PFSK-1 (cell line): ENCODE results near the gene ALS2.

ENCODE experiments used
- FOXP2 ChIP-seq: optimal IDR thresholded peaks from 2 replicates; pipeline ENCODE3; 2011; ENCODE audit warnings: borderline replicate concordance, control low read depth, inconsistent platforms; ENCODE audit not compliant: insufficient read depth; ENCODE audit errors: extremely low read length, extremely low read depth
- POLR2AphosphoS5 ChIP-seq: IDR thresholded peaks from 2 replicates; pipeline ENCODE4 v1.6.1; 2012; ENCODE audit warnings: low read depth, mild to moderate bottlenecking, control low read depth, low read length, moderate library complexity
- SIN3A ChIP-seq: IDR thresholded peaks from 2 replicates; pipeline ENCODE4 v1.6.1; 2012; ENCODE audit warnings: mild to moderate bottlenecking, low read length, moderate library complexity, borderline replicate concordance; ENCODE audit not compliant: insufficient read depth
- TAF1 ChIP-seq: IDR thresholded peaks from 2 replicates; pipeline ENCODE4 v1.6.1; 2012; ENCODE audit warnings: low read length, control low read depth, borderline replicate concordance; ENCODE audit not compliant: insufficient read depth
- TF ChIP-seq, protein P1 (sequence below), 2 experiments: IDR thresholded peaks; 2 replicates each; pipeline versions ENCODE4 v1.6.1 to v1.8.0; 2011 to 2012; ENCODE audit warnings: low read depth in 2 of 2, low read length in 2 of 2, control low read depth in 1 of 2, inconsistent platforms in 1 of 2, mild to moderate bottlenecking in 1 of 2, moderate library complexity in 1 of 2; ENCODE audit not compliant: insufficient read depth in 1 of 2

DNA sequence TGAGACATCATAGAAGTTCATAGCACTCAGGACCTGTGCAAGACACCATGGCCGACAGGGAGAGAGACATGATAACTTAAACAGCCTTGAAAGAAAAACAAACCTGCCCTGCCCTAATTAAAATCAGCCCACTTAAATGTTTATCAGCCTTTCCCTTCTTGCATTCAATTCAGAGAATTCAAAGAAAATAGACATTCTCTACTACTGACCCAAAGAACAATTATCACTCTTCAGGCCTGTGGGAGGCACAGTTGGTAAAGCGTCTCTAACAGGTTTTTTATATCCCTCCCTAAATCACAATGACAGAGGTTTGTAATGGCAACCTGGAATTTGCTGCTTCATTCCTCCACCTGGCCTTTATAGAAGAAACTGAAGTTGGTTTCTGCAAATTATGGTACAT is 27.3 kb upstream of the ALS2 start:
- no peak for TF ChIP-seq POLR2AphosphoS5
- TF ChIP-seq, protein P1, sequence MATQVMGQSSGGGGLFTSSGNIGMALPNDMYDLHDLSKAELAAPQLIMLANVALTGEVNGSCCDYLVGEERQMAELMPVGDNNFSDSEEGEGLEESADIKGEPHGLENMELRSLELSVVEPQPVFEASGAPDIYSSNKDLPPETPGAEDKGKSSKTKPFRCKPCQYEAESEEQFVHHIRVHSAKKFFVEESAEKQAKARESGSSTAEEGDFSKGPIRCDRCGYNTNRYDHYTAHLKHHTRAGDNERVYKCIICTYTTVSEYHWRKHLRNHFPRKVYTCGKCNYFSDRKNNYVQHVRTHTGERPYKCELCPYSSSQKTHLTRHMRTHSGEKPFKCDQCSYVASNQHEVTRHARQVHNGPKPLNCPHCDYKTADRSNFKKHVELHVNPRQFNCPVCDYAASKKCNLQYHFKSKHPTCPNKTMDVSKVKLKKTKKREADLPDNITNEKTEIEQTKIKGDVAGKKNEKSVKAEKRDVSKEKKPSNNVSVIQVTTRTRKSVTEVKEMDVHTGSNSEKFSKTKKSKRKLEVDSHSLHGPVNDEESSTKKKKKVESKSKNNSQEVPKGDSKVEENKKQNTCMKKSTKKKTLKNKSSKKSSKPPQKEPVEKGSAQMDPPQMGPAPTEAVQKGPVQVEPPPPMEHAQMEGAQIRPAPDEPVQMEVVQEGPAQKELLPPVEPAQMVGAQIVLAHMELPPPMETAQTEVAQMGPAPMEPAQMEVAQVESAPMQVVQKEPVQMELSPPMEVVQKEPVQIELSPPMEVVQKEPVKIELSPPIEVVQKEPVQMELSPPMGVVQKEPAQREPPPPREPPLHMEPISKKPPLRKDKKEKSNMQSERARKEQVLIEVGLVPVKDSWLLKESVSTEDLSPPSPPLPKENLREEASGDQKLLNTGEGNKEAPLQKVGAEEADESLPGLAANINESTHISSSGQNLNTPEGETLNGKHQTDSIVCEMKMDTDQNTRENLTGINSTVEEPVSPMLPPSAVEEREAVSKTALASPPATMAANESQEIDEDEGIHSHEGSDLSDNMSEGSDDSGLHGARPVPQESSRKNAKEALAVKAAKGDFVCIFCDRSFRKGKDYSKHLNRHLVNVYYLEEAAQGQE (IDR thresholded peaks at IDR 0.05; ENCODE audit: insufficient read depth in 1 of 2, low read depth in 2 of 2, low read length in 2 of 2), result no peak
- TF ChIP-seq TAF1, result no peak
- TF ChIP-seq SIN3A, result no peak
- TF ChIP-seq FOXP2, result no peak
